Psoas muscle (tissue), 8 donors: ENCODE data around the gene ARHGEF38. TPM values are rescaled to one million over a fixed set of nuclear protein-coding genes. Genes with fewer than 3 reads are reported as not detected.
A peak's percentile ranks its signal among the peaks of the same experiment; 100 is the strongest.

Experiments
- ATAC-seq, 4 donors: fragments of 200-7000 bp; cut with Tn5 transposase; one replicate each; pipeline ENCODE4 v1.9.1; 2020; ENCODE audit warnings: moderate library complexity in 3 of 4, mild to moderate bottlenecking in 2 of 4
- DNase-seq, 2 donors: peaks; one replicate each; pipeline ENCODE4 v3.0.0-alpha.2; 2020
- H3K27ac ChIP-seq: fragments of 200-600 bp; one replicate; pipeline ENCODE4 v1.8.0; 2022
- H3K27me3 ChIP-seq, 3 donors: fragments of 200-600 bp in 1 of 3; one replicate each; pipeline versions ENCODE4 v1.6.1 to v1.8.0; 2013 to 2022; ENCODE audit warnings: low read length in 2 of 3, mild to moderate bottlenecking in 2 of 3, moderate library complexity in 1 of 3; ENCODE audit not compliant: insufficient read depth in 3 of 3
- H3K36me3 ChIP-seq, 2 donors: fragments of 200-600 bp in 1 of 2; one replicate each; pipeline versions ENCODE4 v1.6.1 to v1.8.0; 2013 to 2022; ENCODE audit warnings: low read depth in 1 of 2, mild to moderate bottlenecking in 1 of 2, moderate library complexity in 1 of 2; ENCODE audit not compliant: insufficient read depth in 1 of 2
- H3K4me1 ChIP-seq: fragments of 200-600 bp; one replicate; pipeline ENCODE4 v1.8.0; 2022
- H3K4me3 ChIP-seq: fragments of 200-600 bp; one replicate; pipeline ENCODE4 v1.8.0; 2022; ENCODE audit warnings: mild to moderate bottlenecking
- H3K9me3 ChIP-seq: fragments of 200-600 bp; one replicate; pipeline ENCODE4 v1.8.0; 2022
- WGBS, 3 donors: extraction: QIAGEN DNeasy Blood & Tissue Kit; methylation state at CpG; one replicate each; pipeline versions ENCODE4 v1.1.6 to v1.1.7; 2013; 5-methylcytosine and 5-hydroxymethylcytosine counted together
- intact Hi-C, 2 donors: fragments of 100-400 bp; cut with DNase I; formaldehyde crosslinking; loops; one replicate each; pipeline versions ENCODE4 v1.11.0 to v1.14.2; 2022
- polyA plus RNA-seq, 3 donors: library from polyadenylated mRNA; stranded (reverse); fragments of 200-250 nt; gene quantifications; one replicate each; pipeline ENCODE4 v1.2.3, GENCODE V29; 2013
- total RNA-seq, 4 donors: library from RNA; stranded (reverse); fragmentation: NEBNext Ultra II Directional in 2 of 4; extraction: Animal tissue kit (Norgen Biotek cat#: 25700) in 2 of 4; gene quantifications; one replicate each; pipeline versions ENCODE4 v1.2.1 to v1.2.4, GENCODE V29; 2021 to 2023
- TF ChIP-seq, protein P1 (sequence below): fragments of 200-600 bp; IDR thresholded peaks from one replicate; pipeline ENCODE4 v1.8.0; 2022; ENCODE audit warnings: antibody characterized with exemption
- donor health status: healthy with polysubstance abuse.
- donor health status: DM: no; HTN: no; CAD: no; lungs with moderate emphysema.
- donor health status: Bipolar disorder and iron deficiency.
- donor health status: healthy.
- donor health status: DM: yes; HTN: yes; CAD: no.
- donor health status: DM: no; HTN: no; CAD: no.
- donor health status: DM: no; HTN: no; CAD: no.
- donor health status: DM: yes; HTN: yes; CAD: no.

ARHGEF38 gene
- total and polyA plus RNA-seq, 7 donors = not detected

GRCh38 chr4:105710012-105710600, 157.7 kb downstream of the ARHGEF38 start:
- H3K4me3 ChIP-seq = peak overlapping the region; percentile 95
- no peak for ATAC-seq
- H3K9me3 ChIP-seq = no peaks in the 10 kb centered on the region
- intact Hi-C loops = no loop called here
- H3K27ac ChIP-seq = no peak overlapping the region
- H3K4me1 ChIP-seq = peaks cover 28% of the 10 kb centered on the region
- DNase-seq = no peak
- TF ChIP-seq, protein P1, sequence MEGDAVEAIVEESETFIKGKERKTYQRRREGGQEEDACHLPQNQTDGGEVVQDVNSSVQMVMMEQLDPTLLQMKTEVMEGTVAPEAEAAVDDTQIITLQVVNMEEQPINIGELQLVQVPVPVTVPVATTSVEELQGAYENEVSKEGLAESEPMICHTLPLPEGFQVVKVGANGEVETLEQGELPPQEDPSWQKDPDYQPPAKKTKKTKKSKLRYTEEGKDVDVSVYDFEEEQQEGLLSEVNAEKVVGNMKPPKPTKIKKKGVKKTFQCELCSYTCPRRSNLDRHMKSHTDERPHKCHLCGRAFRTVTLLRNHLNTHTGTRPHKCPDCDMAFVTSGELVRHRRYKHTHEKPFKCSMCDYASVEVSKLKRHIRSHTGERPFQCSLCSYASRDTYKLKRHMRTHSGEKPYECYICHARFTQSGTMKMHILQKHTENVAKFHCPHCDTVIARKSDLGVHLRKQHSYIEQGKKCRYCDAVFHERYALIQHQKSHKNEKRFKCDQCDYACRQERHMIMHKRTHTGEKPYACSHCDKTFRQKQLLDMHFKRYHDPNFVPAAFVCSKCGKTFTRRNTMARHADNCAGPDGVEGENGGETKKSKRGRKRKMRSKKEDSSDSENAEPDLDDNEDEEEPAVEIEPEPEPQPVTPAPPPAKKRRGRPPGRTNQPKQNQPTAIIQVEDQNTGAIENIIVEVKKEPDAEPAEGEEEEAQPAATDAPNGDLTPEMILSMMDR = no peak
- no peaks in the 10 kb centered on the region for H3K27me3 ChIP-seq
- no peaks in the 10 kb centered on the region for H3K36me3 ChIP-seq
- WGBS, 3 donors = 39 to 59% (median 56%) methylated on average over 14 to 16 of the region's 16 CpGs

DNA sequence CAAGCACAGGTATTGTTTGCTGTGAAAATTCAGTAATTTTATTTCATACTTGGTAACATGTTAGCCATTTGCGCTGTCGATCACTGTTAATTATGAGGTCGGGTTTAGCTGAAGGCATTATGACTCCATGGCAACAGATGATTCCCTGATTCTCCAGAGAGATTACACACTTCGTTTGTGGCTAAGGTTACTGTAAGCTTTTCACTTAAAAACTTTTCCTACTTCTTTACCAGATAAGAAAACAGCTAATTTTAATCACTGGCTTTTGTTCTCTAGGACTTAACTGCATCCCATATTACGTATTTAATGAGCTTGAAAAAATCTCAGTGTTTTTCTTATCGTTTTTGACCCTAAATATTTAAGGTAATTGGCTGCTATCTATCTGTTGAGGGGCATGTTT, 158.3 kb downstream of the ARHGEF38 start:
- DNase-seq = no peak
- 52 to 57% (median 52%) methylated on average over 6 of the region's 6 CpGs for WGBS, 3 donors
- intact Hi-C loops = no loop called here

GRCh38 chr4:105712766-105713165, 160.3 kb downstream of the ARHGEF38 start:
- ATAC-seq (no peak), DNase-seq (no peak)
- Histone ChIP-seq H3K27ac (no peak overlapping the region), H3K4me3 (no peak overlapping the region), H3K36me3 (no peaks in the 10 kb centered on the region), H3K27me3 (no peaks in the 10 kb centered on the region), H3K9me3 (no peaks in the 10 kb centered on the region), H3K4me1 (peaks cover 22% of the 10 kb centered on the region)
- TF ChIP-seq, protein P1 = no peak
- WGBS, 3 donors = 73 to 86% (median 84%) methylated on average over 2 of the region's 2 CpGs
- intact Hi-C loops = no loop called here

More for the DNA sequence above, 158.3 kb downstream of the ARHGEF38 start:
- Histone ChIP-seq H3K36me3 (no peaks in the 10 kb centered on the region), H3K27ac (no peak overlapping the region), H3K4me3 (no peak overlapping the region), H3K9me3 (no peaks in the 10 kb centered on the region), H3K27me3 (no peaks in the 10 kb centered on the region), H3K4me1 (peaks cover 28% of the 10 kb centered on the region)
- TF ChIP-seq, protein P1 = no peak
- no peak for ATAC-seq

GRCh38 chr4:105714071-105714521, 161.7 kb downstream of the ARHGEF38 start:
- H3K36me3 ChIP-seq = peaks cover 0 to under 1% of the 10 kb centered on the region in 2 donors
- H3K27ac ChIP-seq = no peak overlapping the region
- 35 to 66% (median 39%) methylated on average over 5 of the region's 5 CpGs for WGBS, 3 donors
- no peaks in the 10 kb centered on the region for H3K27me3 ChIP-seq
- intact Hi-C loops = no loop called here
- DNase-seq = no peak
- peak overlapping the region; percentile 27 for H3K4me3 ChIP-seq
- peak in 3 of 4 donors; percentile 63 to 79 (median 69) for ATAC-seq
- H3K4me1 ChIP-seq = peaks cover 22% of the 10 kb centered on the region
- TF ChIP-seq, protein P1 = no peak
- no peaks in the 10 kb centered on the region for H3K9me3 ChIP-seq

DNA sequence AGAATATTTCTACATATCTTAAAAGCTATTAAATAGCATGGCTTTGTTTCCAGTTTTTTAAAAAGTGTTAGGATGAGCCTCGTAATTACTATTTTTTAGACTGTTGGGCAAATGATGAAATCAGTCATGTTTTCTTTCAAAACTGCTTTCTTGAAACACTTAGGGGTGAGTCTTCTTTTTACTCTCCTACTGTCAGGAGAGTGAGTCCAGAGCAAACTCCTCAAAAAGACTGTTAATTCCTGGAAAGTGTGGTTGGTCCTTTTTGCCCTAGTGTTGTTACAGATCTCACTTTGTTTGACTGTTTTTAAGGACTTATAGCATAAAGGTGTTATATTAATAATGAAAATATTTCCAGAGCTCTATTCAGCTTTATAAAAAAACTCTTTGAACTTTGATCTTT, 162.5 kb downstream of the ARHGEF38 start:
- no peaks in the 10 kb centered on the region for H3K27me3 ChIP-seq
- H3K27ac ChIP-seq = no peak overlapping the region
- H3K9me3 ChIP-seq = no peaks in the 10 kb centered on the region
- no peak overlapping the region for H3K4me3 ChIP-seq
- intact Hi-C loops = no loop called here
- H3K36me3 ChIP-seq = peaks cover 0 to 4% of the 10 kb centered on the region in 2 donors
- 76 to 93% (median 77%) methylated on average over 1 of the region's 1 CpG for WGBS, 3 donors
- ATAC-seq = no peak
- no peak for DNase-seq
- H3K4me1 ChIP-seq = peaks cover 14% of the 10 kb centered on the region
- TF ChIP-seq, protein P1 = no peak
